Hepatic stellate cell (primary cell): ENCODE results near the gene SLC25A23.
A peak's percentile ranks its signal among the peaks of the same experiment; 100 is the strongest.
"Not testable (repeated sequence)": the region's sequence is repeated elsewhere in the genome, so short reads cannot be mapped to it uniquely, and the experiment has no call there.

ENCODE experiments used
- DNase-seq: peaks from one replicate; pipeline ENCODE4 v3.0.0; 2011; ENCODE audit warnings: low spot score

SLC25A23 gene

DNA sequence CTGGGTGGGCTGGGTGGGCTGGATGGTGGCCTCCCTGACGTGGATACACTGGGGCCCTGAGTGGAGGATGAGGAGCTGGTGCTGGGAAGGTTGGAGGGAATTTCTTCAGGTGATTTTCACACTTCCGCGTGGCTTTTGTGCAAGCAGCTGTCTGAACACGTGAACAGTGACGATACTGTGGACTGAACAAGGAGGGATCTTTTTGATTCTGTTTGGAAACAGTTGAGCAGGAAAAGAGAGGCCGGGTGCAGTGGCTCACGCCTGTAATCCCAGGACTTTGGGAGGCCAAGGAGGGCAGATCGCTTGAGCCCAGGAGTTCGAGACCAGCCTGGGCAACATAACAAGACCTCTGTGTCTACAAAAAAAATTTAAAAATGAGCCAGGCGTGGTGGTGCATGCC, 57.5 kb downstream of the SLC25A23 start:
- no peak for DNase-seq

DNA sequence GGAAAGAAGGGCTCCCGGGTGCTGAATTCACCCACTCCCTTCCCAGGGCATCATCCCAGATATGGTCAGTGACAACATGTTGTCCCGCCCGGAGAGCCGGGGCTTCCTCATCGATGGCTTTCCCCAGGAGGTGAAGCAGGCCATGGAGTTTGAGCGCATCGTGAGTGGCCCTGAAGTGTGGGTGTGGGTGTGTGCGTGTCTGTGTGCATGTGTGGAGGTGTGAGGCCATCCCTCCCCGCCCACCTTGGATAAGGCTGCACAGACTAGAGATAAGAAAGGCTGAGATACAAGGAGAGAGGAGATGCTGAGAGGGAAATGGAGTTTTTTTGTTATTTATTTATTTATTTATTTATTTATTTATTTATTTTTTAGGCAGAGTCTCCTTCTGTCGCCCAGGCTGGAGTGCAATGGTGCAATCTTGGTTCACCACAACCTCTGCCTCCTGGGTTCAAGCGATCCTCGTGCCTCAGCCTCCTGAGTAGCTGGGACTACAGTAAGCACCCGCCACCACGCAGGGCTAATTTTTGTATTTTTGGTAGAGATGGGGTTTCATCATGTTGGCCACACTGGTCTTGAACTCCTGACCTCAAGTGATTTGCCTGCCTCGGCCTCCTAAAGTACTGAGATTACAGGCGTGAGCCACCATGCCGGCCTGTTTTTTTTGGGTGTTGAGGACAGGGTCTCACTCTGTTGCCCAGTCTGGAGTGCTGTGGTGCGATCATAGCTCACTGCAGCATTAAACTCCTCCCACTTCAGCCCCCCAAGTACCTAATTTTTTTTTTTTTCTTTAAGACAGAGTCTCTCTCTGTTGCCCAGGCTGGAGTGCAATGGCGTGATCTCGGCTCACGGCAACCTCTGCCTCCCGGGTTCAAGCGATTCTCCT, 59.3 kb downstream of the SLC25A23 start:
- not testable (repeated sequence) for DNase-seq

DNA sequence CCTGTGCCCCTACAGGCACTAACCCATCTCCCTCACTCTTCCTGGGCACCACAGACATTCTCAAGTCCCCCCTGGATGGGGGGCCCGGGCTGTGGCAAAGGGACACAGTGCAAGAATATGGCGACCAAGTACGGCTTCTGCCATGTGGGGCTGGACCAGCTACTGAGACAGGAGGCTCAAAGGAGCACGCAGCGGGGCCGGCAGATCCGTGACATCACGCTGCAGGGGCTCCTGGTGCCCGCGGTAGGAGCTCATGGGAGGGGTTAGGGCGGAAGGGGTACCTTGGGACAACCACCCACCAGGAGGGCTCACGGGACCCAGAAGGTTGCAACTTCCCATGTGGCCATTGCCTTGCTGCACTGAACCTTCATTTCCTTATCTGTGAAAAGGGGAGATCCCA, 63.3 kb downstream of the SLC25A23 start:
- no peak for DNase-seq

DNA sequence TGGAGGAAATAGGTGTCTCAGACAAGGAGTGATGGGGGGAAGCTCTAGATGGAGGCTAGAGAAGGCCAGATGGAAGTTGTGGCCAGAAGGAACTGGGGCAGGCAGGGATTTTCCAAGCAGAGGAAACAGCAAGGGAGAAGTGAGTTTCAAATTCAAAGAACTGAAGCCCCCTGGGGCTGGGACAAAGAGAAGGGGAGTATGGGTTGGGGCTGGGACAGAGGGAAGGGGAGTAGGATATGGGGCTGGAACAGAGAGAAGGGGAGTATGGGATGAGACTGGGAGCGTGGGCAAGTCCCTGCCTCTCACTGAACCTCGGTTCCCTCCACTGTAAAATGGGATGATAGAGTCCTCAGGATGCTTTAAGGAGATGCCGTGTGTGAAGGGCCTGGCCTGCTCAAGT, 64.8 kb downstream of the SLC25A23 start:
- DNase-seq, result no peak

DNA sequence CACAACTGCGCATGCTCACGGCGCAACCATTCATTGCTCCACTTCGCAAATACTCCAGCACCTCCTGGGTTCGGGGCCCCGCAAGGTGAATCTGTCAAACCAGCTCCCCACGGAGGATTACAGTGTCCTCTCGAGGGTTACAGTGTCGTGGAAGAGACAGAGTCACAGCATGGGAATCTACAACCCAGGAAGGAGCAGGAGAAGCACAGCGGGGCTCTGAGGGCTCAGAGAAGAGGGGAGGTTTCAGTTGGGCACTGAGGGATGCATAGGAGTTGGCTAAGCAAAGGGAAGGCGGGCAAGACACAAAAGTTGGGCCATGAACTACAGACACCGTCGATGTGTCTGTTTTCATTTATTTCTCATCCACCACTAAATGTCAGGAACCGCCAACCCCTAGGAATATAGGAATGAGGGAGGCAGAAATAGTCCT, 65.6 kb downstream of the SLC25A23 start:
- DNase-seq, result no peak

DNA sequence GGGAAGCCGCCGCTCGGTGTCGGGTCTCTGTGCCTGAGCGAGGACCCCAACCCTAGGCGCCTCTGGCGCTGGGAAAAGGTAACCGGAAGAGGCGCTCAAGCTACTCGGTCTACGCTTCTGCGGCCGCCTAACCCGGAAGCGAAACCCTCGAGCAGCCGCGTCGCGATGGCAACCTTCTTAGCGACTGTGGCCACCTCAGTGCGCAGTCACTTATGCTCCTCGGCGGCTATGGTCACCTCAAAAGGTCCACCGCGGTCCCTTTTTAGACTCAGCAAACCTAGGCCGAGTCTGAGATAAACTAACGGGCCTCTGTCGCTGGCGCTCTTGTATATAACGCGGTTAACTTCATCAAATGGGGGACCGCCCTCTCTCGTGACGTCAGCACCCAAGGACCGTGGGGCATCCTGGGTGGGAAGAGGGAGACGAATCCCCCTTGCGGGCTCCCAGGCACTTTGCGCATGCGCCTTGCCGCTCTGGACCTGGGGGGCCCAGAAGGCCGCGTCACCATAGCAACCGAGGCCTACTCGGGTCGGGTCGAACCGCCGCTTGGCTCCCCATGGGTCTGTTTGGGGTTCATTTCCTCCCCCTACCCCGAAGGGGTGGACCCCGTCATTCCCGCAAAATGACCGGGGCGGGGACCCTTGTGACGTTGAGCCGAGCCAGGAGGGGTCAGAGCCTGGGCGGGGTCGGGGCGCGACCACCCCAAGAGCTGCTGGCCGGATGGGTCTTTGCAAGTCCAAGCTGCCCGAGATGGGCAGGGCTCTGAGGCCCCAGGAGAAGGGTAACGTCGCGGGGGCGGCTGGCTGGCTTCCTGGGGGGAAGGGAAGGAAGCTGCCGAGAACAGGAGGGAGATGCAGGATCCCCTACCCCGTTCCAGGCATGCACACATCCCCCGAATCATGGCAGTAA, 66.3 kb downstream of the SLC25A23 start, which contains the start of gene GTF2F1:
GTF2F1 (minus strand) TSS at position 91 of the 909 bp plus-strand sequence. CDS start 169 bp downstream, outside the sequence.
- peak; percentile 99 for DNase-seq

DNA sequence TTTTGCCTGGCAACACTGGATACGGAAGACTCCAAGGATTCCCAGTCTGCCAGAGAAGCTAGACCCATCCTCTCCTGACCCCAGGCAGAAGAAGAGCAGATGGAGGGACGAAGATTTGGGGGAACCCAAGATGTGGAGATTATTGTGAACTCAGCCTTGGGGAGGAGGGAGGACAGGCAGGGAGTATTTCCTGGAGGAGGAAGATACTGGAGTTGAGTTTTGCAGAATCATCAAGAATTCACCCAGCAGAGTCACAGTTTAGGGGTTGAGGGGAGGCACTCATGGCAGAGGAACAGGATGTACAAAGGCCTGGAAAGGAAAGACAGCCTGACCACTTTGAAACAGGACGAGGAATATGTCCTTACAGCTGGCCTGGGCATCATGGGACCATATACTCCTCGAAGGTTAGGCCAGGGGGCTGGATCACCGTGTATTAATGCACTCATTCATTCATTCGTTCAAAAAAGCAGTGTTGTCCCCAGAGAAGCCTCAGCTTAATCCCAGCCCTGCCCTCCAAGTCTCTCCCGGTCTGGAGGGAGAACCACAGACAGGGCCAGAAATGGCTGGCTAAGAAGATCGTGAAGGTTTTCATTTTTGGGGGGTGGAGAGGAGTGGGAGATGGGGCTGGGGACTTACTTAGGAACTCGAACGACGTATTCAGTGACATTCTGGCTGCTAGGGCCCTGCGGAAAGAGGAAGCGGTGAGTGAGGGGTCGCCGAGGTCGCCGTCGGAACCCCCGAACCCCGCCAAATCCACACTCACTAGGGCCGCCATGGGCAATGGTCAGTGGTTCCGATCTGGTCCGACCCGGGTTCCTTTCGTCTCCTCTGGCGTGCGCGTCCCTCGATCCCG, 67.1 kb downstream of the SLC25A23 start:
- DNase-seq, result no peak
